ENCODE results near the gene CLC. TPM values are rescaled to one million over a fixed set of nuclear protein-coding genes. Genes with fewer than 3 reads are reported as not detected.

CLC gene
- total RNA-seq (1 to 10 TPM in 1 of 5 donors, not detected in 4; 2.8 TPM), polyA plus RNA-seq (1 to 10 TPM in 1 of 3 donors, not detected in 2; 1.7 TPM)
- long read RNA-seq, donor 1: 0 reads
- long read RNA-seq, donor 2, partial matches to known transcripts: 0 of 3 reads
- long read RNA-seq, donor 2, other reads (novel, unspliced or antisense): 0 of 3 reads
- long read RNA-seq, donor 3: 0 reads
- long read RNA-seq, donor 4: 0 reads
- long read RNA-seq, donor 5, partial matches to known transcripts: 0 of 3 reads
- long read RNA-seq, donor 5, other reads (novel, unspliced or antisense): 0 of 3 reads
- long read RNA-seq, donor 6, partial matches to known transcripts: 0 of 2 reads
- long read RNA-seq, donor 6, other reads (novel, unspliced or antisense): 0 of 2 reads
- long read RNA-seq, donor 7, partial matches to known transcripts: 0 of 4 reads
- long read RNA-seq, donor 7, other reads (novel, unspliced or antisense): 0 of 4 reads
- long read RNA-seq, donor 8: 0 reads
- long read RNA-seq, donor 9, partial matches to known transcripts: 0 of 1 reads
- long read RNA-seq, donor 9, other reads (novel, unspliced or antisense): 0 of 1 reads
- long read RNA-seq, donor 10, partial matches to known transcripts: 0 of 1 reads
- long read RNA-seq, donor 10, other reads (novel, unspliced or antisense): 0 of 1 reads

- intact Hi-C loops (cut with DNase I; ENCODE audit: low total_unique reads): no loop called here
- no peak within 1 kb of the TSS for H3K27ac ChIP-seq
- H3K9me3 ChIP-seq: no peaks in the 10 kb centered on the region
- H3K36me3 ChIP-seq: no peaks in the 10 kb centered on the region
- TF ChIP-seq, protein P1, sequence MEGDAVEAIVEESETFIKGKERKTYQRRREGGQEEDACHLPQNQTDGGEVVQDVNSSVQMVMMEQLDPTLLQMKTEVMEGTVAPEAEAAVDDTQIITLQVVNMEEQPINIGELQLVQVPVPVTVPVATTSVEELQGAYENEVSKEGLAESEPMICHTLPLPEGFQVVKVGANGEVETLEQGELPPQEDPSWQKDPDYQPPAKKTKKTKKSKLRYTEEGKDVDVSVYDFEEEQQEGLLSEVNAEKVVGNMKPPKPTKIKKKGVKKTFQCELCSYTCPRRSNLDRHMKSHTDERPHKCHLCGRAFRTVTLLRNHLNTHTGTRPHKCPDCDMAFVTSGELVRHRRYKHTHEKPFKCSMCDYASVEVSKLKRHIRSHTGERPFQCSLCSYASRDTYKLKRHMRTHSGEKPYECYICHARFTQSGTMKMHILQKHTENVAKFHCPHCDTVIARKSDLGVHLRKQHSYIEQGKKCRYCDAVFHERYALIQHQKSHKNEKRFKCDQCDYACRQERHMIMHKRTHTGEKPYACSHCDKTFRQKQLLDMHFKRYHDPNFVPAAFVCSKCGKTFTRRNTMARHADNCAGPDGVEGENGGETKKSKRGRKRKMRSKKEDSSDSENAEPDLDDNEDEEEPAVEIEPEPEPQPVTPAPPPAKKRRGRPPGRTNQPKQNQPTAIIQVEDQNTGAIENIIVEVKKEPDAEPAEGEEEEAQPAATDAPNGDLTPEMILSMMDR (IDR thresholded peaks at IDR 0.05): no peak
- TF ChIP-seq POLR2AphosphoS5 (IDR thresholded peaks at IDR 0.05) (no peak), POLR2A (IDR thresholded peaks at IDR 0.05) (no peak), EP300 (IDR thresholded peaks at IDR 0.05) (no peak)
- peaks cover 0 to 6% (median 0%) of the 10 kb centered on the region in 3 donors for H3K27me3 ChIP-seq
- no peak for DNase-seq
- 37 to 49% (median 42%) methylated on average over 3 of the region's 3 CpGs for WGBS, 5 donors
- H3K4me3 ChIP-seq: no peak within 1 kb of the TSS
- no peaks in the 10 kb centered on the region for H3K4me1 ChIP-seq
Measured at GRCh38 chr19:39737891-39738290, at the start of gene CLC. Gene CLC, minus strand, starts transcription at chr19:39738029. Its CDS starts 77 bp downstream, at chr19:39737952.

DNA sequence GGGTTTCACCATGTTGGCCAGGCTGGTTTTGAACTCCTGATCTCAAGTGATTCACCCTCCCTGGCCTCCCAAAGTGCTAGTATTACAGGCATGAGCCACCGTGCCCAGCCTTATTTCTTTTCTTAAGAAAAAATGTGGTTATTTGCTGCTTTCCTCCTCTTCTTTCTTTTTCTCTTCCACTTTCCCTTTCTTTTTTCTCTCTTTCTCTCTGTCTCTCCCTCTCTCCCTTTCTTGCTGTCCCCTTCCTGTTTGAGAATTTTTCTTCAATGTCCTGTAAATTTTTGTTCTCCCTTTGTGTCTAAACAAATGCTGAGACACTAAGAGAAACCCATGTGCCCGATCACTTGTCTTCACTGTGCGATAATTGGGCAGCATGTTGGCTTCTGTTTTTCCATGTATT is 43.1 kb upstream of the CLC start:
- TF ChIP-seq, protein P1 (IDR thresholded peaks at IDR 0.05): no peak
- no peak for TF ChIP-seq EP300 (IDR thresholded peaks at IDR 0.05)
- TF ChIP-seq POLR2AphosphoS5 (IDR thresholded peaks at IDR 0.05): no peak
- TF ChIP-seq POLR2A (IDR thresholded peaks at IDR 0.05): no peak
- H3K4me3 ChIP-seq: no peak overlapping the region
- H3K36me3 ChIP-seq: no peaks in the 10 kb centered on the region
- H3K9me3 ChIP-seq: no peaks in the 10 kb centered on the region
- intact Hi-C loops (cut with DNase I; ENCODE audit: low total_unique reads): no loop called here
- peaks cover 0 to 15% (median 8%) of the 10 kb centered on the region in 3 donors for H3K27me3 ChIP-seq
- no peaks in the 10 kb centered on the region for H3K4me1 ChIP-seq
- no peak overlapping the region for H3K27ac ChIP-seq
- DNase-seq: no peak
- WGBS, 5 donors: 83 to 91% (median 89%) methylated on average over 3 of the region's 3 CpGs

GRCh38 chr19:39778763-39779162 is 40.9 kb upstream of the CLC start, which contains the start of gene LEUTX:
Gene LEUTX, plus strand, starts transcription at chr19:39778854. Its CDS starts 67 bp downstream, at chr19:39778921.
- intact Hi-C loops (cut with DNase I; ENCODE audit: low total_unique reads): no loop called here
- no peak for DNase-seq
- no peak within 1 kb of the TSS for H3K27ac ChIP-seq
- WGBS, 5 donors: 59 to 71% (median 67%) methylated on average over 4 of the region's 4 CpGs
- H3K27me3 ChIP-seq: peaks cover 0 to 7% (median 0%) of the 10 kb centered on the region in 3 donors
- H3K4me3 ChIP-seq: no peak within 1 kb of the TSS
- H3K9me3 ChIP-seq: no peaks in the 10 kb centered on the region
- TF ChIP-seq, protein P1 (IDR thresholded peaks at IDR 0.05): no peak
- TF ChIP-seq EP300 (IDR thresholded peaks at IDR 0.05) (no peak), POLR2AphosphoS5 (IDR thresholded peaks at IDR 0.05) (no peak), POLR2A (IDR thresholded peaks at IDR 0.05) (no peak)
- no peaks in the 10 kb centered on the region for H3K4me1 ChIP-seq
- no peaks in the 10 kb centered on the region for H3K36me3 ChIP-seq

DNA sequence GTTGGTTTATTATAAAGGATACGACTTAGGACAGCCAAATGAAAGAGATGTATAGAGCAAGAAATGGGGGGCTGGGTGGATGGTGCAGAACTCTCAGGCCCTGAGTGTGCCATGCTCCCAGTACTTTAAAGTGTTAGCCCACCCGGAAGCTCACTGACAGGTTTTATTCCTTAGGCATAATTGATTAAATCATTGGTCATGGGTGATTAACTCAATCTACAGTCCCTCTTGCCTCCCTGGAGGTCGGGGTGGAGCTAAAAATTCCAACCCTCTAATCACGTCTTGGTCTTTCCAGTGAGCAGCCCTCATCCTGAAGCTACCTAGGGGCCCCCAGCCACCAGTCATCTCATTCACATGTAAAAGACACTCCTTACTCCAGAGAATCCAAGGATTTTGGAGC is 31.0 kb upstream of the CLC start:
- no peak overlapping the region for H3K27ac ChIP-seq
- H3K4me3 ChIP-seq: no peak overlapping the region
- no peak for TF ChIP-seq EP300 (IDR thresholded peaks at IDR 0.05)
- H3K9me3 ChIP-seq: peaks cover 0 to 9% (median 4%) of the 10 kb centered on the region in 4 donors
- 42 to 54% (median 46%) methylated on average over 4 of the region's 4 CpGs for WGBS, 5 donors
- H3K27me3 ChIP-seq: peaks cover 0 to 6% (median 0%) of the 10 kb centered on the region in 3 donors
- no peaks in the 10 kb centered on the region for H3K4me1 ChIP-seq
- intact Hi-C loops (cut with DNase I; ENCODE audit: low total_unique reads): no loop called here
- DNase-seq: no peak
- H3K36me3 ChIP-seq: no peaks in the 10 kb centered on the region
